Measurements from ENCODE around the gene NHEJ1. TPM values are rescaled to one million over a fixed set of nuclear protein-coding genes. Genes with fewer than 3 reads are reported as not detected.

NHEJ1 gene
- total RNA-seq, 1 donor from 2014 or later: 10.8 TPM

GRCh38 chr2:219182331-219183150 lies 21.9 kb upstream of the NHEJ1 start:
- no peak overlapping the region for H3K4me2 ChIP-seq (ENCODE audit: low read length)
- FAIRE-seq (no peak), DNase-seq (ENCODE audit: low read depth) (no peak)
- peaks cover 1% of the 10 kb centered on the region for H3K9me3 Mint-ChIP-seq (ENCODE audit: unreplicated experiment)
- no peak overlapping the region for H3K27ac Mint-ChIP-seq (ENCODE audit: unreplicated experiment)
- no peak overlapping the region for H3K27ac ChIP-seq (ENCODE audit: low read depth, low read length)
- H3K4me3 ChIP-seq (ENCODE audit: insufficient read depth, low read depth, low read length): no peak overlapping the region
- no peaks in the 10 kb centered on the region for H3K27me3 Mint-ChIP-seq (ENCODE audit: low read depth, unreplicated experiment)
- no peaks in the 10 kb centered on the region for H3K9me3 ChIP-seq (ENCODE audit: insufficient read depth, low read depth, low read length)
- no peak overlapping the region for H3K9ac ChIP-seq (ENCODE audit: low read length)
- peaks cover 6% of the 10 kb centered on the region for H3K4me1 Mint-ChIP-seq (ENCODE audit: low read depth, unreplicated experiment)
- peaks cover 16% of the 10 kb centered on the region for H3K36me3 Mint-ChIP-seq (ENCODE audit: low read depth, unreplicated experiment)
- TF ChIP-seq EZH2 (IDR thresholded peaks at IDR 0.05; ENCODE audit: insufficient read depth, low read length) (no peak), CTCF (IDR thresholded peaks at IDR 0.05; ENCODE audit: insufficient read depth, low read depth, low read length) (no peak)
- H2AFZ ChIP-seq (ENCODE audit: low read depth, low read length): no peak overlapping the region
- H3K27me3 ChIP-seq (ENCODE audit: insufficient read depth, low read length): no peaks in the 10 kb centered on the region
- peaks cover 27% of the 10 kb centered on the region for H3K79me2 ChIP-seq (ENCODE audit: insufficient read depth, low read length)
- H3K36me3 ChIP-seq (ENCODE audit: insufficient read depth, low read length): peaks cover 30% of the 10 kb centered on the region
- peaks cover 10% of the 10 kb centered on the region for H3K4me1 ChIP-seq (ENCODE audit: insufficient read depth, low read length)
- peaks cover 34% of the 10 kb centered on the region for H4K20me1 ChIP-seq (ENCODE audit: insufficient read depth, low read length)
- H3K4me3 Mint-ChIP-seq (ENCODE audit: unreplicated experiment): no peak overlapping the region

- FAIRE-seq (no peak), DNase-seq (ENCODE audit: low read depth) (no peak)
- Mint-ChIP-seq H3K4me1 (ENCODE audit: low read depth, unreplicated experiment) (peaks cover 9% of the 10 kb centered on the region), H3K9me3 (ENCODE audit: unreplicated experiment) (peaks cover 1% of the 10 kb centered on the region), H3K4me3 (ENCODE audit: unreplicated experiment) (no peak overlapping the region), H3K27me3 (ENCODE audit: low read depth, unreplicated experiment) (no peaks in the 10 kb centered on the region), H3K36me3 (ENCODE audit: low read depth, unreplicated experiment) (peaks cover 16% of the 10 kb centered on the region), H3K27ac (ENCODE audit: unreplicated experiment) (no peak overlapping the region)
- Histone ChIP-seq H4K20me1 (ENCODE audit: insufficient read depth, low read length) (peaks cover 34% of the 10 kb centered on the region), H3K27me3 (ENCODE audit: insufficient read depth, low read length) (no peaks in the 10 kb centered on the region), H3K4me1 (ENCODE audit: insufficient read depth, low read length) (peaks cover 14% of the 10 kb centered on the region), H3K27ac (ENCODE audit: low read depth, low read length) (no peak overlapping the region), H2AFZ (ENCODE audit: low read depth, low read length) (no peak overlapping the region), H3K4me2 (ENCODE audit: low read length) (no peak overlapping the region), H3K9ac (ENCODE audit: low read length) (no peak overlapping the region), H3K4me3 (ENCODE audit: insufficient read depth, low read depth, low read length) (no peak overlapping the region), H3K36me3 (ENCODE audit: insufficient read depth, low read length) (peaks cover 30% of the 10 kb centered on the region), H3K79me2 (ENCODE audit: insufficient read depth, low read length) (peaks cover 27% of the 10 kb centered on the region), H3K9me3 (ENCODE audit: insufficient read depth, low read depth, low read length) (no peaks in the 10 kb centered on the region)
- TF ChIP-seq CTCF (IDR thresholded peaks at IDR 0.05; ENCODE audit: insufficient read depth, low read depth, low read length) (no peak), EZH2 (IDR thresholded peaks at IDR 0.05; ENCODE audit: insufficient read depth, low read length) (no peak)
Observed at GRCh38 chr2:219181531-219181930, 20.9 kb upstream of the NHEJ1 start.

GRCh38 chr2:219180961-219181360 lies 20.3 kb upstream of the NHEJ1 start:
- peaks cover 16% of the 10 kb centered on the region for H3K36me3 Mint-ChIP-seq (ENCODE audit: low read depth, unreplicated experiment)
- H3K4me2 ChIP-seq (ENCODE audit: low read length): no peak overlapping the region
- H3K4me1 ChIP-seq (ENCODE audit: insufficient read depth, low read length): peaks cover 17% of the 10 kb centered on the region
- H3K27me3 ChIP-seq (ENCODE audit: insufficient read depth, low read length): no peaks in the 10 kb centered on the region
- H3K9me3 Mint-ChIP-seq (ENCODE audit: unreplicated experiment): peaks cover 1% of the 10 kb centered on the region
- H3K4me3 Mint-ChIP-seq (ENCODE audit: unreplicated experiment): no peak overlapping the region
- peaks cover 9% of the 10 kb centered on the region for H3K4me1 Mint-ChIP-seq (ENCODE audit: low read depth, unreplicated experiment)
- peaks cover 30% of the 10 kb centered on the region for H3K36me3 ChIP-seq (ENCODE audit: insufficient read depth, low read length)
- H3K9me3 ChIP-seq (ENCODE audit: insufficient read depth, low read depth, low read length): no peaks in the 10 kb centered on the region
- FAIRE-seq: no peak
- no peak overlapping the region for H3K9ac ChIP-seq (ENCODE audit: low read length)
- H2AFZ ChIP-seq (ENCODE audit: low read depth, low read length): no peak overlapping the region
- no peak overlapping the region for H3K27ac Mint-ChIP-seq (ENCODE audit: unreplicated experiment)
- no peaks in the 10 kb centered on the region for H3K27me3 Mint-ChIP-seq (ENCODE audit: low read depth, unreplicated experiment)
- no peak for DNase-seq (ENCODE audit: low read depth)
- H4K20me1 ChIP-seq (ENCODE audit: insufficient read depth, low read length): peaks cover 34% of the 10 kb centered on the region
- H3K27ac ChIP-seq (ENCODE audit: low read depth, low read length): no peak overlapping the region
- no peak for TF ChIP-seq EZH2 (IDR thresholded peaks at IDR 0.05; ENCODE audit: insufficient read depth, low read length)
- TF ChIP-seq CTCF (IDR thresholded peaks at IDR 0.05; ENCODE audit: insufficient read depth, low read depth, low read length): no peak
- H3K4me3 ChIP-seq (ENCODE audit: insufficient read depth, low read depth, low read length): no peak overlapping the region
- H3K79me2 ChIP-seq (ENCODE audit: insufficient read depth, low read length): peaks cover 32% of the 10 kb centered on the region
